ENCODE results near the gene OR7A5.

DNA sequence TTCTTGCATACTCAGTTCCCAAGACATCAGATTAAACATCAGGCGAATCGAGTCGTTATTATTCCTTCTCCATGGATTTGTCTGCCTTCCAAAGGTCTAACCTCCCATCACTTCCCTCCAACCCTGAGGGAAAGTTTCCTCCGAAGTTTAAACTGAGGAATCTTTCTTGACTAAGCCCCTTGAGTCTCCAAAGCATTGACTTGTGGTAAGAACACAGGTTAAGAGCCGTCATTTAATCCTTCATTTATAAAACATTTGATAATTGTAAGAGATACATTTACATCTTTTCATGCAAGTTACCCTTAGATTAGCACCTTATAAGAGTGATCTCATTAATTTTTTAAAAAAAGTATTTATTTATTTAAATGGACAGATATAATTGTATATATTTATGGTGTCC is 13.8 kb upstream of the OR7A5 start, which contains the start of gene OR7A10:
- no peak for TF ChIP-seq POLR2A (IDR thresholded peaks at IDR 0.05)
- TF ChIP-seq, protein P1, sequence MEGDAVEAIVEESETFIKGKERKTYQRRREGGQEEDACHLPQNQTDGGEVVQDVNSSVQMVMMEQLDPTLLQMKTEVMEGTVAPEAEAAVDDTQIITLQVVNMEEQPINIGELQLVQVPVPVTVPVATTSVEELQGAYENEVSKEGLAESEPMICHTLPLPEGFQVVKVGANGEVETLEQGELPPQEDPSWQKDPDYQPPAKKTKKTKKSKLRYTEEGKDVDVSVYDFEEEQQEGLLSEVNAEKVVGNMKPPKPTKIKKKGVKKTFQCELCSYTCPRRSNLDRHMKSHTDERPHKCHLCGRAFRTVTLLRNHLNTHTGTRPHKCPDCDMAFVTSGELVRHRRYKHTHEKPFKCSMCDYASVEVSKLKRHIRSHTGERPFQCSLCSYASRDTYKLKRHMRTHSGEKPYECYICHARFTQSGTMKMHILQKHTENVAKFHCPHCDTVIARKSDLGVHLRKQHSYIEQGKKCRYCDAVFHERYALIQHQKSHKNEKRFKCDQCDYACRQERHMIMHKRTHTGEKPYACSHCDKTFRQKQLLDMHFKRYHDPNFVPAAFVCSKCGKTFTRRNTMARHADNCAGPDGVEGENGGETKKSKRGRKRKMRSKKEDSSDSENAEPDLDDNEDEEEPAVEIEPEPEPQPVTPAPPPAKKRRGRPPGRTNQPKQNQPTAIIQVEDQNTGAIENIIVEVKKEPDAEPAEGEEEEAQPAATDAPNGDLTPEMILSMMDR (IDR thresholded peaks at IDR 0.05 in 4 of 5, conservative IDR thresholded peaks at IDR 0.05 in 1 of 5): no peak

Data from gastrocnemius medialis (tissue), 4 donors.